ENCODE data around the gene LPP.

LPP gene

DNA sequence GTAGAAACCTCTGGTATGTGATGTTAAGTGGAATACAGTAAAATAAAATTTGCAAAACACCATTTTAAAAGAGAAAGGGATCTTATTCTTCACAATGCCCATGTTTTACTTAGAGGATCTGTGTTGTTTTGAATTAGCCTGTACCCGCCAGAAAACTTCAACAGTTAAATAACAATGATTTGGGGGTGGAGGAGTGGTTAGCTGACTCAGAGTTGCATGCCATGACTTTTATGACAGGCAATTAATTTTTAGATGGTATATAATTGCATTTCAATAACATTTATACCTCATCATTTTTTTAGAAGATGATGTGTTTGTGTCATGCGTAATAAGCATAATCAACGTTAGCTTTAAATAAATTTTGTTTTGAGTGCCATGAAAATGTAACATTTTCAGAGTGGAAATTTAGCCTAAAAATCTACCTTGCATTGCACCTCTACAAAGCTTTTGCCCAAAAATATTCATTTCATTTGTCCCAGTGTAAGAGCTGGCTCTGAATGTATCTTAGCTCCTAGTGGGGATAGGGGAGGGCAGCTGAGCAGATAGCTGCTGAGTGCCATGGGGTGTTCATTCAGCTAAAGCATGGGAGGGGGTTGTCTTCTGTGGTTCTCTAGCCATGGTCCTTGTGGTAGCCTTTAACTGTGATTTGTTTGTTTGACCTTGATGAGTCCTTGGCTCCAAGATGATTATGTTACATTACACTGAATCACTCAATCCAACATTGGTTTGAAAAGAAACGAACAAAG, 379.8 kb downstream of the LPP start:
- DNase-seq (ENCODE audit: insufficient read length, low spot score): no peak
- TF ChIP-seq SPI1 (IDR thresholded peaks at IDR 0.05; ENCODE audit: low read depth, low read length) (no peak), TAF1 (IDR thresholded peaks at IDR 0.05; ENCODE audit: low read depth, low read length) (no peak), POLR2AphosphoS5 (IDR thresholded peaks at IDR 0.05; ENCODE audit: low read depth, low read length) (no peak), PAX5 (IDR thresholded peaks at IDR 0.05; ENCODE audit: insufficient read depth, low read length, severe bottlenecking) (no peak), POU2F2 (IDR thresholded peaks at IDR 0.05; ENCODE audit: low read depth, low read length) (no peak), POLR2A (IDR thresholded peaks at IDR 0.05; ENCODE audit: low read depth, low read length) (no peak)
- no peak for FAIRE-seq

DNA sequence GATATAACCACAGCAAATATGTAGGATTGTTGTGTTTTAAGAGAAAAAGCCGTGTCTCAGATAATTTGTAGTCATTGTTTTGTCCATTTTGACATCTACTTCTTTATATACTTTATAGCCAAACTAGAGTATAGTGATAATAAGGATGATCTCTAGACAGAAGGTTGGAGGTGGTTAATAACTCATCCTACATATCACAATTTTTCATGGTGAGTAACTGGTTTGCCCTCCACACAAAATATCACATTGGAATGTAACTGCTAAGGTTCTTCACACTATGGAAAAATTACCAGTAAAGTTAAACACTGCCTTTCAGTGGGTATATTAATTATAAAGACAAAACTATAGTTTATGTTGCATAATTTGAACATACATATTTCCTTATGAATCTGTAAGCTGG, 380.7 kb downstream of the LPP start:
- no peak for DNase-seq (ENCODE audit: insufficient read length, low spot score)
- no peak for FAIRE-seq
- TF ChIP-seq POLR2AphosphoS5 (IDR thresholded peaks at IDR 0.05; ENCODE audit: low read depth, low read length) (no peak), SPI1 (IDR thresholded peaks at IDR 0.05; ENCODE audit: low read depth, low read length) (no peak), POU2F2 (IDR thresholded peaks at IDR 0.05; ENCODE audit: low read depth, low read length) (no peak), POLR2A (IDR thresholded peaks at IDR 0.05; ENCODE audit: low read depth, low read length) (no peak), PAX5 (IDR thresholded peaks at IDR 0.05; ENCODE audit: insufficient read depth, low read length, severe bottlenecking) (no peak), TAF1 (IDR thresholded peaks at IDR 0.05; ENCODE audit: low read depth, low read length) (no peak)

DNA sequence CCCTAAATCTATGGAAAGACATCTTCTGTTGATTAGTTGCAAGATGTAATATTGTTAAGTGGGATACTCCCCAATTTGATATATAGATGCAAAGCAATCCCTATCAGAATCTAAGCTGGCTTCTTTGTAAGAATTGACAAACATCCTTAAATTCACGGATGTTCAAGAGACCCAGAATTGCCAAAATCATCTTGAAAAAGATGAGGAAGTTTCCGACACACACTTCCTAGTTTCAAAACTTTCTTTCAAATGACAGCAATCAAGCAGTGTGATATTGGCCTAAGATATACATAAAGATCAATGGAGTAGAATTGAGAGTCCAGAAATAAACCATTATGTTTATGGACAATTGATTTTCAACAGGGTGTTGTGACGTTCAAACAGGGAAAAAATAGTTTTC, 383.6 kb downstream of the LPP start:
- FAIRE-seq (no peak), DNase-seq (ENCODE audit: insufficient read length, low spot score) (no peak)
- TF ChIP-seq POLR2AphosphoS5 (IDR thresholded peaks at IDR 0.05; ENCODE audit: low read depth, low read length): no peak
- TF ChIP-seq PAX5 (IDR thresholded peaks at IDR 0.05; ENCODE audit: insufficient read depth, low read length, severe bottlenecking): no peak
- TF ChIP-seq SPI1 (IDR thresholded peaks at IDR 0.05; ENCODE audit: low read depth, low read length): no peak
- TF ChIP-seq POLR2A (IDR thresholded peaks at IDR 0.05; ENCODE audit: low read depth, low read length): no peak
- no peak for TF ChIP-seq POU2F2 (IDR thresholded peaks at IDR 0.05; ENCODE audit: low read depth, low read length)
- TF ChIP-seq TAF1 (IDR thresholded peaks at IDR 0.05; ENCODE audit: low read depth, low read length): no peak

DNA sequence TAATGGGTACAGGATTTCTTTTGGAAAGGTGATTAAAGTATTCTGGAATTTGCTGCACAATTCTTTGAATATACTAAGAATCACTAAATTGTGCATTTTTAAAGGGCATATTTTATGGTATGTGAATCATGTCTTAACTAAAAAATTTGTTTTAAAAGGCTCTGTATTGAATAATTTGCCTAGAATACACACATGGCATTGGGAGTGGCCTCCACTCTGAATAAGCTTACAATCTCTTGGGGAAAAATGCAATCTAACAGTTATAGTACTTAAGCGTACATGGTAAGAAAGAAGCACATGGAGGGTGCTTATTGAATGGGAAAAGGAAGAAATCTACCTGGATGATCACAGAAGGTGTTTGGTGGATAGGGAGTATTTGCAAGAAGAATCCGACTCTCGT, 385.1 kb downstream of the LPP start:
- no peak for DNase-seq (ENCODE audit: insufficient read length, low spot score)
- FAIRE-seq: no peak
- TF ChIP-seq SPI1 (IDR thresholded peaks at IDR 0.05; ENCODE audit: low read depth, low read length) (no peak), PAX5 (IDR thresholded peaks at IDR 0.05; ENCODE audit: insufficient read depth, low read length, severe bottlenecking) (no peak)

DNA sequence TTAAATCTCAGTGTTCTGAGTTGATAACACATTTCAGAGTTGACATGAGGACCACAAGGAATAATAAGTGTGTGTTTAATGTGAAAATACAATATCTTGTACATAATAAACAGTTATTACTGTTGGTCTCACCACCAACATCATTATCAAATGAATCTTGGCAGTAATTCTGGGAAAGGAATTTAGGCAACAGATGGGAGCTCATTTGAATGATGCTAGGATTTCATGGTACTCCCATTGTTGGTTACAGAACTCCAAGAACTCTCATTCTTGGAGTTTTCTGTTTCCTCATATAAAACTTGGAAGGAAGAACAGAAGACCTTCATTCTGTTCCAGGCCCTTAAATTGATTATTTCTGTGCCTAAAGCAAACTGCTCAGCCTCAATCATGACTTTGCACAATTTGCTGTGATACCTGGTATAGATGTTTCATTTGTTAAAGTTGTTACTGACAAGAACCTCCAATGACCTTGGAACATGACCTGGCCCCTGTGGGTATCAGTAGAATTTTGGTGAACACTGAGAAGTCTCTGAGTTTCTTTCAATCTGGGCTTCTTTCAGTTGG, 385.8 kb downstream of the LPP start:
- DNase-seq (ENCODE audit: insufficient read length, low spot score) (no peak), FAIRE-seq (no peak)

DNA sequence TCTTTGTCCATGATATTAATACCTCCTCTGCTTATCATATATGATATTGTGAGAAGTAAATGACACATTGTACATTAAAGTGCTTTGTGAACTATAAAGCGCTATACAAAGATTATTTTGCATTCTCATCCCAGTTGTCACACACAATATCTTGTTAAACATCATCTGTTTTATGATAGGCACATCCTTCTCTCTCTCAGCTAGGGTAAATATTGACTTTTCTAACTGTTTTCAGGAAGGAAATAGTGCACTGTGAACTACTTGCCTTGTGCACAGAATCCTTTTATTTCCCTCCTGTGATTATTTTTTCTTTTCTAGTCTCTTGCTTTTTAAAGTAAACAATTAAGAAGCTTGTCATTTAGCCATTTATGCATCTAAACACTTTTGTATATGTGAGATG, 388.2 kb downstream of the LPP start:
- DNase-seq (ENCODE audit: insufficient read length, low spot score): no peak
- FAIRE-seq: no peak
- TF ChIP-seq SPI1 (IDR thresholded peaks at IDR 0.05; ENCODE audit: low read depth, low read length): no peak

More for the DNA sequence above, 385.8 kb downstream of the LPP start:
- TF ChIP-seq TAF1 (IDR thresholded peaks at IDR 0.05; ENCODE audit: low read depth, low read length) (no peak), POLR2A (IDR thresholded peaks at IDR 0.05; ENCODE audit: low read depth, low read length) (no peak), PAX5 (IDR thresholded peaks at IDR 0.05; ENCODE audit: insufficient read depth, low read length, severe bottlenecking) (no peak), POLR2AphosphoS5 (IDR thresholded peaks at IDR 0.05; ENCODE audit: low read depth, low read length) (no peak), POU2F2 (IDR thresholded peaks at IDR 0.05; ENCODE audit: low read depth, low read length) (no peak), SPI1 (IDR thresholded peaks at IDR 0.05; ENCODE audit: low read depth, low read length) (no peak)

DNA sequence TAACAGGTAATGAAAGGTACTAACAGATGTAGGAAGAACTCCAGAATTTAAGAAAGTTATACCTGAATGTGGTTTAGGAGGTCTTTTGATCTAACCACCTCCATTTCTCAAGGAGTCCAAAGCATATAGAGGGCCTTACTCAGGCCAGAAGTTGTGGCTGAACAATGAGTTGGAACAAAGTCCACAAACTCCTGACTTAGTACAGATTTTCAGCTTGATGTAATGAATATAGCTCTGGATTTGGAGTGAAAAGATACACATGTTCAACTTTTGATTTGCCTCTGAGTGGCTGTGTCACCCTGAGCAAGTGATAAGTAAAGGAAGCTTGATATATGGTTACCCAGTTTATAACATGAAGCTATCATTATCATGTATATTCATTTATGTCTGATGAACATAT, 390.1 kb downstream of the LPP start:
- TF ChIP-seq POU2F2 (IDR thresholded peaks at IDR 0.05; ENCODE audit: low read depth, low read length): no peak
- no peak for TF ChIP-seq PAX5 (IDR thresholded peaks at IDR 0.05; ENCODE audit: insufficient read depth, low read length, severe bottlenecking)
- TF ChIP-seq POLR2AphosphoS5 (IDR thresholded peaks at IDR 0.05; ENCODE audit: low read depth, low read length): no peak
- no peak for TF ChIP-seq POLR2A (IDR thresholded peaks at IDR 0.05; ENCODE audit: low read depth, low read length)
- no peak for TF ChIP-seq SPI1 (IDR thresholded peaks at IDR 0.05; ENCODE audit: low read depth, low read length)
- no peak for TF ChIP-seq TAF1 (IDR thresholded peaks at IDR 0.05; ENCODE audit: low read depth, low read length)
- no peak for DNase-seq (ENCODE audit: insufficient read length, low spot score)
- FAIRE-seq: no peak

DNA sequence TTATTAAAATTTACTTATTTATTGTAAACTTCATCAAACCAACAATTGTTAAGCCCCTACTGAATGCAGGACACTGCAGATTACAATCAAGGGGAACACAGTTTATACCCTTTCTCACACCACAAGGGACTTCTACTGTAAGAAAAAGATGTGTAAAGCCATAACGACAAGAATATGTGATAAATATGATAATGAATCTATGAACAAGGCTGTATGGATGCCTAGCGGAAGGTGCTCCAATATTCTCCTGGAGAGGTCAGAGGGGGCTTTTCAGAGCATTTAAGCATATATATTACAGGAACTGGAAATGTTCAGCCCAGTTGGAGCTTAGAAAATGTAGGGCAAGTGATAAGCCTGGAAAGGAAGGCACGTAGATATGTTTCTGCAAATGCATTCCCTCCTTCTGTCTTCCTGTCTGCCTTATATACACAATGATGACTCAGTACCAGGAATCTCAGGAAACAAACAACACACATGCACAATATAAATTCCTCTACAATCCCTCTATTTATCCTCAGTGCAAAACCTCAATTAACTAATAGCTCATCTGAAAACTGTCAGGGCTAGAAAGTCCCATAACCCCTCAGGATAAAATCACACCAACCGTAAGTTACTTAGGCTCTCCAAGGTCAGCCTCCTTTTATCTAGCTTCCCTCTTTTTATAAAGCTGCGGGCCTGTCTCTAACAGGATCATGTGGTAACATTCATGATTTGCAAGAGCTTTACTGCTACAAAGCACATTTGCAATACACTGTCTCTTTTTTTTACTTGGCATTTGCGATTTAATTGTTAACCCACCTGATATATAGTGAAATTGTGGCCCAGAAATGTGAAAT, 393.1 kb downstream of the LPP start:
- TF ChIP-seq POLR2A (IDR thresholded peaks at IDR 0.05; ENCODE audit: low read depth, low read length) (no peak), TAF1 (IDR thresholded peaks at IDR 0.05; ENCODE audit: low read depth, low read length) (no peak), POLR2AphosphoS5 (IDR thresholded peaks at IDR 0.05; ENCODE audit: low read depth, low read length) (no peak), PAX5 (IDR thresholded peaks at IDR 0.05; ENCODE audit: insufficient read depth, low read length, severe bottlenecking) (no peak), SPI1 (IDR thresholded peaks at IDR 0.05; ENCODE audit: low read depth, low read length) (no peak)
- FAIRE-seq (no peak), DNase-seq (ENCODE audit: insufficient read length, low spot score) (no peak)

DNA sequence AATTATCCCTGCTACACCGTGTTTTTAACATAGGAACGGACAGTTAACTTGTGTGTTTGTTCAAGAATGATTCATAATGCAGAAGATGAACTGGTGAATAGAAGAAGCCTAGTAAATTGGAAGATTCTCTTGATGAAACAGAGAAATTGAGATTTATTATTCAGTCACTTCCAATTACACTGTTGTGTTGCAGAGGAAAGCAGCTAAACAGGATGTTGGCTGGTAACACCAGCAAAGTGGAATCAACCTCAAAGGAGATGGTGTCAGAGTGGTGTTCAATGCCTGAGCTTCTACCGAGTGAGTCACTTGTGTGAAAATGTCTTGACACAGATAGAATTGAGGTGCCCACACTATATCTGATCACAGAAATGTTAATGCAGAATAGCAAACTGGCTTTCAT, 399.6 kb downstream of the LPP start:
- TF ChIP-seq POLR2A (IDR thresholded peaks at IDR 0.05; ENCODE audit: low read depth, low read length) (no peak), POLR2AphosphoS5 (IDR thresholded peaks at IDR 0.05; ENCODE audit: low read depth, low read length) (no peak), SPI1 (IDR thresholded peaks at IDR 0.05; ENCODE audit: low read depth, low read length) (no peak), PAX5 (IDR thresholded peaks at IDR 0.05; ENCODE audit: insufficient read depth, low read length, severe bottlenecking) (no peak), POU2F2 (IDR thresholded peaks at IDR 0.05; ENCODE audit: low read depth, low read length) (no peak), TAF1 (IDR thresholded peaks at IDR 0.05; ENCODE audit: low read depth, low read length) (no peak)
- DNase-seq (ENCODE audit: insufficient read length, low spot score): no peak
- FAIRE-seq: no peak

Measured in GM12891 (cell line).